DND-41 (cell line): ENCODE results near the gene ULBP1.

Source experiments
- EZH2 ChIP-seq: IDR thresholded peaks from 3 replicates; pipeline ENCODE4 v1.6.1; 2012; ENCODE audit warnings: borderline replicate concordance, low read depth, mild to moderate bottlenecking, moderate library complexity, low read length, inconsistent platforms; ENCODE audit not compliant: severe bottlenecking
- TF ChIP-seq, protein P1 (sequence below): IDR thresholded peaks from 2 replicates; pipeline ENCODE4 v1.5.1; 2012; ENCODE audit warnings: borderline replicate concordance, low read length, moderate library complexity, mild to moderate bottlenecking; ENCODE audit not compliant: poor library complexity, severe bottlenecking; ENCODE audit errors: extremely low read depth

DNA sequence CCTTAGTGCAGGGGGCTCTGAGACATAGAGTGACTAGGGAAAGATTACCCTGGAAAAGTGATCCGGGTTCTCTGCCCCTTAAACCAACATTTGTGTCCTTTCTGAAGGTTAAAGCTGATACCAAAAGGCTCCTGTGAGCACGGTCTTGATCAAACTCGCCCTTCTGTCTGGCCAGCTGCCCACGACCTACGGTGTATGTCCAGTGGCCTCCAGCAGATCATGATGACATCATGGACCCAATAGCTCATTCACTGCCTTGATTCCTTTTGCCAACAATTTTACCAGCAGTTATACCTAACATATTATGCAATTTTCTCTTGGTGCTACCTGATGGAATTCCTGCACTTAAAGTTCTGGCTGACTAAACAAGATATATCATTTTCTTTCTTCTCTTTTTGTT lies 15.1 kb upstream of the ULBP1 start:
- no peak for TF ChIP-seq EZH2
- TF ChIP-seq, protein P1, sequence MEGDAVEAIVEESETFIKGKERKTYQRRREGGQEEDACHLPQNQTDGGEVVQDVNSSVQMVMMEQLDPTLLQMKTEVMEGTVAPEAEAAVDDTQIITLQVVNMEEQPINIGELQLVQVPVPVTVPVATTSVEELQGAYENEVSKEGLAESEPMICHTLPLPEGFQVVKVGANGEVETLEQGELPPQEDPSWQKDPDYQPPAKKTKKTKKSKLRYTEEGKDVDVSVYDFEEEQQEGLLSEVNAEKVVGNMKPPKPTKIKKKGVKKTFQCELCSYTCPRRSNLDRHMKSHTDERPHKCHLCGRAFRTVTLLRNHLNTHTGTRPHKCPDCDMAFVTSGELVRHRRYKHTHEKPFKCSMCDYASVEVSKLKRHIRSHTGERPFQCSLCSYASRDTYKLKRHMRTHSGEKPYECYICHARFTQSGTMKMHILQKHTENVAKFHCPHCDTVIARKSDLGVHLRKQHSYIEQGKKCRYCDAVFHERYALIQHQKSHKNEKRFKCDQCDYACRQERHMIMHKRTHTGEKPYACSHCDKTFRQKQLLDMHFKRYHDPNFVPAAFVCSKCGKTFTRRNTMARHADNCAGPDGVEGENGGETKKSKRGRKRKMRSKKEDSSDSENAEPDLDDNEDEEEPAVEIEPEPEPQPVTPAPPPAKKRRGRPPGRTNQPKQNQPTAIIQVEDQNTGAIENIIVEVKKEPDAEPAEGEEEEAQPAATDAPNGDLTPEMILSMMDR, result no peak
